LNCaP clone FGC (cell line): Measurements from ENCODE around the gene SPIN1.

Experiments
- DNase-seq: peaks from one replicate; pipeline ENCODE4 v3.0.0-alpha.2; 2011; ENCODE audit warnings: low read depth
- H3K4me3 ChIP-seq: 2 replicates; pipeline ENCODE4 v1.5.1; 2011; ENCODE audit warnings: mild to moderate bottlenecking, low read depth, low read length, control low read depth
- CTCF ChIP-seq: IDR thresholded peaks from 2 replicates; pipeline ENCODE4 v1.5.1; 2012; ENCODE audit warnings: mild to moderate bottlenecking; ENCODE audit not compliant: control insufficient read depth, insufficient read depth; ENCODE audit errors: extremely low read depth

Gene SPIN1

GRCh38 chr9:88524911-88525310 is 136.7 kb downstream of the SPIN1 start:
- no peak for DNase-seq
- no peak overlapping the region for H3K4me3 ChIP-seq
- TF ChIP-seq CTCF: no peak

GRCh38 chr9:88527618-88528017 is 139.4 kb downstream of the SPIN1 start:
- no peak for TF ChIP-seq CTCF
- H3K4me3 ChIP-seq: no peak overlapping the region
- DNase-seq: no peak
